ENCODE data around the gene GNG8. TPM values are rescaled to one million over a fixed set of nuclear protein-coding genes. Genes with fewer than 3 reads are reported as not detected.

GNG8 gene
- total RNA-seq, 1 experiment from 2014 or later: not detected

GRCh38 chr19:46605356-46605821 is 30.6 kb downstream of the GNG8 start:
- H3K4ac ChIP-seq (ENCODE audit: low read depth, low read length): no peak overlapping the region
- no peak overlapping the region for H3K14ac ChIP-seq (ENCODE audit: insufficient read depth, low read length)
- no peak overlapping the region for H4K91ac ChIP-seq (ENCODE audit: insufficient read length, low read depth, low read length)
- H2AK5ac ChIP-seq (ENCODE audit: insufficient read length, low read length): no peak overlapping the region
- no peaks in the 10 kb centered on the region for H3K4me1 ChIP-seq (ENCODE audit: insufficient read depth, low read length)
- TF ChIP-seq, protein P1, sequence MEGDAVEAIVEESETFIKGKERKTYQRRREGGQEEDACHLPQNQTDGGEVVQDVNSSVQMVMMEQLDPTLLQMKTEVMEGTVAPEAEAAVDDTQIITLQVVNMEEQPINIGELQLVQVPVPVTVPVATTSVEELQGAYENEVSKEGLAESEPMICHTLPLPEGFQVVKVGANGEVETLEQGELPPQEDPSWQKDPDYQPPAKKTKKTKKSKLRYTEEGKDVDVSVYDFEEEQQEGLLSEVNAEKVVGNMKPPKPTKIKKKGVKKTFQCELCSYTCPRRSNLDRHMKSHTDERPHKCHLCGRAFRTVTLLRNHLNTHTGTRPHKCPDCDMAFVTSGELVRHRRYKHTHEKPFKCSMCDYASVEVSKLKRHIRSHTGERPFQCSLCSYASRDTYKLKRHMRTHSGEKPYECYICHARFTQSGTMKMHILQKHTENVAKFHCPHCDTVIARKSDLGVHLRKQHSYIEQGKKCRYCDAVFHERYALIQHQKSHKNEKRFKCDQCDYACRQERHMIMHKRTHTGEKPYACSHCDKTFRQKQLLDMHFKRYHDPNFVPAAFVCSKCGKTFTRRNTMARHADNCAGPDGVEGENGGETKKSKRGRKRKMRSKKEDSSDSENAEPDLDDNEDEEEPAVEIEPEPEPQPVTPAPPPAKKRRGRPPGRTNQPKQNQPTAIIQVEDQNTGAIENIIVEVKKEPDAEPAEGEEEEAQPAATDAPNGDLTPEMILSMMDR (conservative IDR thresholded peaks at IDR 0.05): no peak
- H3K4me2 ChIP-seq (ENCODE audit: insufficient read depth, insufficient read length, low read length): no peak overlapping the region
- H2BK15ac ChIP-seq (ENCODE audit: low read depth, low read length): no peak overlapping the region
- H3K27me3 Mint-ChIP-seq (ENCODE audit: low read depth): no peaks in the 10 kb centered on the region
- no peaks in the 10 kb centered on the region for H3K9me3 ChIP-seq (ENCODE audit: control insufficient read depth, low read depth, low read length)
- H3K79me2 ChIP-seq (ENCODE audit: insufficient read depth, low read length): peaks cover 5% of the 10 kb centered on the region; the same call in 1 of the 2 replicates
- H3K79me1 ChIP-seq (ENCODE audit: insufficient read depth, low read depth, low read length, poor library complexity, severe bottlenecking): peaks cover 7% of the 10 kb centered on the region
- no peak overlapping the region for H2BK120ac ChIP-seq (ENCODE audit: low read depth, low read length, poor library complexity, severe bottlenecking)
- H2AFZ ChIP-seq (ENCODE audit: low read length): no peak overlapping the region
- H3K27ac ChIP-seq (ENCODE audit: insufficient read length, low read depth, low read length): no peak overlapping the region
- H2BK20ac ChIP-seq (ENCODE audit: low read depth, low read length, poor library complexity, severe bottlenecking): no peak overlapping the region
- H3K4me3 Mint-ChIP-seq: no peak overlapping the region
- H2BK12ac ChIP-seq (ENCODE audit: insufficient read length, low read depth, low read length): no peak overlapping the region
- peaks cover 19 to 31% of the 10 kb centered on the region in 2 experiments for H3K4me1 Mint-ChIP-seq
- H3K23ac ChIP-seq (ENCODE audit: insufficient read length, low read depth, low read length): no peak overlapping the region
- no peak overlapping the region for H3K18ac ChIP-seq (ENCODE audit: insufficient read length, low read depth, low read length)
- no peak overlapping the region for H3T11ph ChIP-seq (ENCODE audit: low read length)
- H3K9ac ChIP-seq (ENCODE audit: extremely low read depth, insufficient read length, low read length): no peak overlapping the region
- H4K20me1 ChIP-seq (ENCODE audit: control insufficient read depth, insufficient read depth, insufficient read length): no peaks in the 10 kb centered on the region
- peaks cover 12% of the 10 kb centered on the region for H3K23me2 ChIP-seq (ENCODE audit: insufficient read length, low read depth, low read length, poor library complexity, severe bottlenecking)
- no peak overlapping the region for H3K56ac ChIP-seq (ENCODE audit: insufficient read length, low read depth, low read length)
- no peak overlapping the region for H3K27ac Mint-ChIP-seq
- H3K36me3 Mint-ChIP-seq (ENCODE audit: insufficient read depth in 1 of 3, low read depth in 3 of 3): peaks cover 28 to 52% (median 48%) of the 10 kb centered on the region in 3 experiments; a peak in 6 of 7 replicates
- no CpG with 5 or more reads among the region's 16 CpGs for WGBS (ENCODE audit: extremely low coverage, insufficient read length, low lambda C conversion rate)
- H3K27me3 ChIP-seq (ENCODE audit: insufficient read depth, low read length): no peaks in the 10 kb centered on the region
- no peaks in the 10 kb centered on the region for H3K9me3 Mint-ChIP-seq
- no peak for DNase-seq
- no peak overlapping the region for H2BK5ac ChIP-seq (ENCODE audit: insufficient read length, low read length)
- no peak overlapping the region for H4K5ac ChIP-seq (ENCODE audit: insufficient read length, low read depth, low read length)
- no peak overlapping the region for H4K8ac ChIP-seq (replicated peaks; ENCODE audit: insufficient read length, low read depth, low read length)
